Liver (tissue), 9 donors: ENCODE data around the gene SH2D3C. TPM values are rescaled to one million over a fixed set of nuclear protein-coding genes. Genes with fewer than 3 reads are reported as not detected.

Experiments
- DNase-seq: peaks from one replicate; pipeline ENCODE4 v3.0.0-alpha.2; 2017; ENCODE audit warnings: low spot score
- H3K27ac ChIP-seq, 2 donors: one replicate each; pipeline ENCODE4 v1.7.0; 2013; ENCODE audit warnings: inconsistent platforms in 2 of 2, low read length in 2 of 2, control low read depth in 1 of 2, low read depth in 1 of 2, mild to moderate bottlenecking in 1 of 2
- H3K27me3 ChIP-seq, 4 donors: one replicate each; pipeline versions ENCODE4 v1.6.1 to v1.7.0; 2013; ENCODE audit warnings: low read length in 3 of 4, inconsistent platforms in 1 of 4, mild to moderate bottlenecking in 1 of 4, moderate library complexity in 1 of 4; ENCODE audit not compliant: control insufficient read depth in 4 of 4, insufficient read depth in 4 of 4
- H3K36me3 ChIP-seq, 4 donors: one replicate each; pipeline versions ENCODE4 v1.6.1 to v1.7.0; 2013; ENCODE audit warnings: low read length in 3 of 4, mild to moderate bottlenecking in 3 of 4, low read depth in 1 of 4, moderate library complexity in 1 of 4; ENCODE audit not compliant: control insufficient read depth in 4 of 4, insufficient read depth in 3 of 4
- H3K4me1 ChIP-seq, 4 donors: one replicate each; pipeline versions ENCODE4 v1.6.1 to v1.7.0; 2013; ENCODE audit warnings: low read length in 3 of 4, mild to moderate bottlenecking in 3 of 4, moderate library complexity in 1 of 4; ENCODE audit not compliant: control insufficient read depth in 4 of 4, insufficient read depth in 4 of 4
- H3K4me3 ChIP-seq, 3 donors: one replicate each; pipeline versions ENCODE4 v1.6.1 to v1.7.0; 2013; ENCODE audit warnings: low read length in 3 of 3, control low read depth in 1 of 3, low read depth in 1 of 3, mild to moderate bottlenecking in 1 of 3
- H3K9ac ChIP-seq, 2 donors: one replicate each; pipeline ENCODE4 v1.7.0; 2013; ENCODE audit warnings: low read length in 2 of 2, mild to moderate bottlenecking in 2 of 2, moderate library complexity in 2 of 2, control low read depth in 1 of 2, low read depth in 1 of 2
- H3K9me3 ChIP-seq, 4 donors: one replicate each; pipeline versions ENCODE4 v1.6.1 to v1.7.0; 2013; ENCODE audit warnings: low read length in 3 of 4; ENCODE audit not compliant: control insufficient read depth in 4 of 4
- EGR1 ChIP-seq, 2 donors: IDR thresholded peaks; 2 replicates each; pipeline ENCODE4 v1.6.1; 2016 to 2018; ENCODE audit warnings: antibody characterized with exemption in 2 of 2, low read depth in 2 of 2
- FOXA2 ChIP-seq: IDR thresholded peaks from 2 replicates; pipeline ENCODE4 v1.6.1; 2016; ENCODE audit warnings: antibody characterized with exemption
- HNF4G ChIP-seq: IDR thresholded peaks from 2 replicates; pipeline ENCODE4 v1.6.1; 2016; ENCODE audit warnings: antibody characterized with exemption
- JUND ChIP-seq, 2 donors: IDR thresholded peaks; 2 replicates each; pipeline ENCODE4 v1.6.1; 2016; ENCODE audit warnings: antibody characterized with exemption in 2 of 2
- MAX ChIP-seq: IDR thresholded peaks from 2 replicates; pipeline ENCODE4 v1.6.1; 2016; ENCODE audit warnings: antibody characterized with exemption
- NR2F2 ChIP-seq: IDR thresholded peaks from 2 replicates; pipeline ENCODE4 v1.6.1; 2016; ENCODE audit warnings: antibody characterized with exemption
- RAD21 ChIP-seq, 2 donors: IDR thresholded peaks; 2 replicates each; pipeline ENCODE4 v1.6.1; 2016; ENCODE audit warnings: antibody characterized with exemption in 2 of 2, mild to moderate bottlenecking in 2 of 2
- RXRA ChIP-seq, 2 donors: IDR thresholded peaks; 2 replicates each; pipeline ENCODE4 v1.6.1; 2017 to 2018; ENCODE audit warnings: antibody characterized with exemption in 2 of 2, mild to moderate bottlenecking in 1 of 2
- SP1 ChIP-seq: IDR thresholded peaks from 2 replicates; pipeline ENCODE4 v1.6.1; 2018; ENCODE audit warnings: antibody characterized with exemption, mild to moderate bottlenecking
- YY1 ChIP-seq: IDR thresholded peaks from 2 replicates; pipeline ENCODE4 v1.6.1; 2016; ENCODE audit warnings: antibody characterized with exemption, mild to moderate bottlenecking
- WGBS: extraction: QIAGEN DNeasy Blood & Tissue Kit; methylation state at CpG from one replicate; pipeline ENCODE4 v1.1.7; 2013; 5-methylcytosine and 5-hydroxymethylcytosine counted together
- polyA plus RNA-seq, 2 donors: library from polyadenylated mRNA; stranded (reverse) in 1 of 2; unstranded in 1 of 2; fragments of 200-250 nt in 1 of 2; fragments of >200 nt in 1 of 2; fragmentation: Nextera tagmentation in 1 of 2; extraction: Ambion mirVana in 1 of 2; gene quantifications; one replicate each; pipeline versions ENCODE4 v1.2.1 to v1.2.3, GENCODE V29; 2013 to 2015
- total RNA-seq, 2 donors: library from RNA; depleted of rRNA; stranded (reverse); fragments of >200 nt; gene quantifications; one replicate each; pipeline ENCODE4 v1.2.3, GENCODE V29; 2014
- TF ChIP-seq, protein P1 (sequence below): IDR thresholded peaks from 2 replicates; pipeline ENCODE4 v1.6.1; 2016; ENCODE audit warnings: antibody characterized with exemption
- TF ChIP-seq, protein P2 (sequence below): IDR thresholded peaks from 2 replicates; pipeline ENCODE4 v1.6.1; 2016; ENCODE audit warnings: antibody characterized with exemption, mild to moderate bottlenecking
- TF ChIP-seq, protein P3 (sequence below): IDR thresholded peaks from 2 replicates; pipeline ENCODE4 v1.6.1; 2016; ENCODE audit warnings: antibody characterized with exemption
- TF ChIP-seq, protein P4 (sequence below): fragments of 150-350 bp; IDR thresholded peaks from 2 replicates; pipeline ENCODE4 v1.5.1; 2017; ENCODE audit warnings: improper control_type of control experiment, low read depth, low read length; ENCODE audit not compliant: missing input control
- donor health status: healthy.
- donor health status: healthy.
- donor health status: healthy.
- donor health status: healthy.
- donor health status: healthy.

Gene SH2D3C
- total and polyA plus RNA-seq, 4 donors, result 2.2 to 5.1 (median 3.9) TPM

DNA sequence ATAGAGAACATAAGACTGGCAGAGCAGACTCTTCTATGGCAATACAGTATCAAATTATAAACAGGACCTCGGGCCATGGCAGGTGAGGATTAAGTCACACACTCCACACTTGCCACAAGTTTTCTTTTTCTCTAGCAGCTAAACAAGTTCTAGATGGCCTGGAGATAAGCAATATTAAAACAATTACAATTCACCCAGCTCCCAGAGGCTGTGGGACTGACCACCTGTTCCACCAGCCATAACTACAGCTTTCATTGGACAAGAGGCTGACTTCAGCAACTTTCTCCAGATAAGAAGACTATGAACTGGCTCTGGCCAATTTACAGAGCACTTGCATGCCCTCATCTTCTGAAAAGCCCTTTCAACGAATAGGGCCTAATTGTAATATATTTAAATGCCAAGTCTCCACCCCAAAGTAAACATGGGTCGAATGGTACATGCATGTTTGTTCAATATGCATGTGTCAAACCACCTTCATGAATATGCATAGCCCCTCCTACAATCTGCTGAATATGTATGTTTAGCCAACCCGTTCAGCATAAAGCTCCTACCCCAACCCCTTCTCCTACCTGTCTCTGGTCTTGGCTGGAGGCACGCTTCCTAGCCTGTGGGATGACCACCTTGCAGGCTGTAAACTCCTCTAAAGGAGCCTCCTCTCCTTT lies 77.7 kb downstream of the SH2D3C start (continued):
- TF ChIP-seq, protein P1, sequence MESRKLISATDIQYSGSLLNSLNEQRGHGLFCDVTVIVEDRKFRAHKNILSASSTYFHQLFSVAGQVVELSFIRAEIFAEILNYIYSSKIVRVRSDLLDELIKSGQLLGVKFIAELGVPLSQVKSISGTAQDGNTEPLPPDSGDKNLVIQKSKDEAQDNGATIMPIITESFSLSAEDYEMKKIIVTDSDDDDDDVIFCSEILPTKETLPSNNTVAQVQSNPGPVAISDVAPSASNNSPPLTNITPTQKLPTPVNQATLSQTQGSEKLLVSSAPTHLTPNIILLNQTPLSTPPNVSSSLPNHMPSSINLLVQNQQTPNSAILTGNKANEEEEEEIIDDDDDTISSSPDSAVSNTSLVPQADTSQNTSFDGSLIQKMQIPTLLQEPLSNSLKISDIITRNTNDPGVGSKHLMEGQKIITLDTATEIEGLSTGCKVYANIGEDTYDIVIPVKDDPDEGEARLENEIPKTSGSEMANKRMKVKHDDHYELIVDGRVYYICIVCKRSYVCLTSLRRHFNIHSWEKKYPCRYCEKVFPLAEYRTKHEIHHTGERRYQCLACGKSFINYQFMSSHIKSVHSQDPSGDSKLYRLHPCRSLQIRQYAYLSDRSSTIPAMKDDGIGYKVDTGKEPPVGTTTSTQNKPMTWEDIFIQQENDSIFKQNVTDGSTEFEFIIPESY, result no peak
- TF ChIP-seq YY1, result no peak

DNA sequence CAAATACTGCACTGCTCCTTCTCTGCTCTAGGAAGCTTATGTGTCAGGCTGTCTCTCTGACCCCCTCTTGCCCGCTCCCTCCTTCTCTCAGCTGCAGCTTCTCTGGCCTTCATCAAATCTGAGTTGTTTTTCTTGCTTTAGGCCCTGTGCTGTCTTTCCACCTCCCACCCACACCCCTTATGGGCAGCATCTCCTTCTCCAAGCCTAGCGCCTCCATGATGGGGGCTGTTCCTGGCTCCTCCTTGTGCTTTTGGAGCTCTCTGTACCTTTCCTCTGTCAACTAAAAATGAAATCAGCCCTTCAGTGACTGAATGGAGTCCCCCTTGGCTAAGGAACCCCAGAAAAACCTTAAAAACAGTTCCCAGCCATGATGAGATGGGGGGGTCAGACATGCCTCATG lies 78.3 kb downstream of the SH2D3C start:
- DNase-seq, result no peak
- Histone ChIP-seq H3K27me3 (no peaks in the 10 kb centered on the region), H3K36me3 (no peaks in the 10 kb centered on the region), H3K4me1 (peaks cover 2 to 6% (median 3%) of the 10 kb centered on the region in 4 donors), H3K9me3 (no peaks in the 10 kb centered on the region), H3K4me3 (no peak overlapping the region), H3K9ac (no peak overlapping the region), H3K27ac (no peak overlapping the region)
- no peak for TF ChIP-seq HNF4G
- TF ChIP-seq NR2F2, result no peak
- TF ChIP-seq EGR1 (IDR thresholded peaks at IDR 0.05; ENCODE audit: low read depth in 2 of 2), result no peak
- no peak for TF ChIP-seq SP1
- TF ChIP-seq, protein P2, sequence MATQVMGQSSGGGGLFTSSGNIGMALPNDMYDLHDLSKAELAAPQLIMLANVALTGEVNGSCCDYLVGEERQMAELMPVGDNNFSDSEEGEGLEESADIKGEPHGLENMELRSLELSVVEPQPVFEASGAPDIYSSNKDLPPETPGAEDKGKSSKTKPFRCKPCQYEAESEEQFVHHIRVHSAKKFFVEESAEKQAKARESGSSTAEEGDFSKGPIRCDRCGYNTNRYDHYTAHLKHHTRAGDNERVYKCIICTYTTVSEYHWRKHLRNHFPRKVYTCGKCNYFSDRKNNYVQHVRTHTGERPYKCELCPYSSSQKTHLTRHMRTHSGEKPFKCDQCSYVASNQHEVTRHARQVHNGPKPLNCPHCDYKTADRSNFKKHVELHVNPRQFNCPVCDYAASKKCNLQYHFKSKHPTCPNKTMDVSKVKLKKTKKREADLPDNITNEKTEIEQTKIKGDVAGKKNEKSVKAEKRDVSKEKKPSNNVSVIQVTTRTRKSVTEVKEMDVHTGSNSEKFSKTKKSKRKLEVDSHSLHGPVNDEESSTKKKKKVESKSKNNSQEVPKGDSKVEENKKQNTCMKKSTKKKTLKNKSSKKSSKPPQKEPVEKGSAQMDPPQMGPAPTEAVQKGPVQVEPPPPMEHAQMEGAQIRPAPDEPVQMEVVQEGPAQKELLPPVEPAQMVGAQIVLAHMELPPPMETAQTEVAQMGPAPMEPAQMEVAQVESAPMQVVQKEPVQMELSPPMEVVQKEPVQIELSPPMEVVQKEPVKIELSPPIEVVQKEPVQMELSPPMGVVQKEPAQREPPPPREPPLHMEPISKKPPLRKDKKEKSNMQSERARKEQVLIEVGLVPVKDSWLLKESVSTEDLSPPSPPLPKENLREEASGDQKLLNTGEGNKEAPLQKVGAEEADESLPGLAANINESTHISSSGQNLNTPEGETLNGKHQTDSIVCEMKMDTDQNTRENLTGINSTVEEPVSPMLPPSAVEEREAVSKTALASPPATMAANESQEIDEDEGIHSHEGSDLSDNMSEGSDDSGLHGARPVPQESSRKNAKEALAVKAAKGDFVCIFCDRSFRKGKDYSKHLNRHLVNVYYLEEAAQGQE, result no peak
- TF ChIP-seq, protein P3, sequence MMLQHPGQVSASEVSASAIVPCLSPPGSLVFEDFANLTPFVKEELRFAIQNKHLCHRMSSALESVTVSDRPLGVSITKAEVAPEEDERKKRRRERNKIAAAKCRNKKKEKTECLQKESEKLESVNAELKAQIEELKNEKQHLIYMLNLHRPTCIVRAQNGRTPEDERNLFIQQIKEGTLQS, result no peak
- TF ChIP-seq RAD21 (IDR thresholded peaks at IDR 0.05), result no peak
- TF ChIP-seq, protein P4, sequence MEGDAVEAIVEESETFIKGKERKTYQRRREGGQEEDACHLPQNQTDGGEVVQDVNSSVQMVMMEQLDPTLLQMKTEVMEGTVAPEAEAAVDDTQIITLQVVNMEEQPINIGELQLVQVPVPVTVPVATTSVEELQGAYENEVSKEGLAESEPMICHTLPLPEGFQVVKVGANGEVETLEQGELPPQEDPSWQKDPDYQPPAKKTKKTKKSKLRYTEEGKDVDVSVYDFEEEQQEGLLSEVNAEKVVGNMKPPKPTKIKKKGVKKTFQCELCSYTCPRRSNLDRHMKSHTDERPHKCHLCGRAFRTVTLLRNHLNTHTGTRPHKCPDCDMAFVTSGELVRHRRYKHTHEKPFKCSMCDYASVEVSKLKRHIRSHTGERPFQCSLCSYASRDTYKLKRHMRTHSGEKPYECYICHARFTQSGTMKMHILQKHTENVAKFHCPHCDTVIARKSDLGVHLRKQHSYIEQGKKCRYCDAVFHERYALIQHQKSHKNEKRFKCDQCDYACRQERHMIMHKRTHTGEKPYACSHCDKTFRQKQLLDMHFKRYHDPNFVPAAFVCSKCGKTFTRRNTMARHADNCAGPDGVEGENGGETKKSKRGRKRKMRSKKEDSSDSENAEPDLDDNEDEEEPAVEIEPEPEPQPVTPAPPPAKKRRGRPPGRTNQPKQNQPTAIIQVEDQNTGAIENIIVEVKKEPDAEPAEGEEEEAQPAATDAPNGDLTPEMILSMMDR, result no peak
- TF ChIP-seq RXRA (IDR thresholded peaks at IDR 0.05), result no peak
- TF ChIP-seq MAX, result no peak
- no peak for TF ChIP-seq JUND (IDR thresholded peaks at IDR 0.05)
- no peak for TF ChIP-seq FOXA2
- WGBS, result 96% methylated on average over 2 of the region's 2 CpGs
